ENCODE results near the gene STRN3.
"Not testable (repeated sequence)": the region's sequence is repeated elsewhere in the genome, so short reads cannot be mapped to it uniquely, and the experiment has no call there.

The STRN3 gene

GRCh38 chr14:31030469-31030868, 4.3 kb upstream of the STRN3 start:
- DNase-seq: no peak

GRCh38 chr14:31029016-31029970, 3.1 kb upstream of the STRN3 start:
- no peak for DNase-seq

- DNase-seq: no peak
Measured at GRCh38 chr14:31027847-31028246, 1.7 kb upstream of the STRN3 start.

- peak; percentile 95 for DNase-seq
Measured at GRCh38 chr14:31026450-31027235, 464 bp upstream of the STRN3 start.

GRCh38 chr14:31025367-31026076, 657 bp downstream of the STRN3 start, which contains the start of gene AP4S1:
Gene AP4S1, plus strand, starts transcription at chr14:31025649. Its CDS starts 40,548 bp downstream, at chr14:31066197.
- DNase-seq: peak; percentile 84

GRCh38 chr14:31024577-31025366, 1.4 kb downstream of the STRN3 start:
- DNase-seq: no peak

GRCh38 chr14:31024010-31024480, 2.1 kb downstream of the STRN3 start:
- no peak for DNase-seq

GRCh38 chr14:31022386-31022785, 3.8 kb downstream of the STRN3 start:
- DNase-seq: no peak

- no peak for DNase-seq
Measured at GRCh38 chr14:31021576-31021949, 4.6 kb downstream of the STRN3 start.

GRCh38 chr14:31020834-31021575, 5.2 kb downstream of the STRN3 start:
- no peak for DNase-seq

GRCh38 chr14:31018057-31018645, 8.0 kb downstream of the STRN3 start:
- DNase-seq: no peak

GRCh38 chr14:31013841-31014240, 12.3 kb downstream of the STRN3 start:
- no peak for DNase-seq

GRCh38 chr14:31010935-31011334, 15.2 kb downstream of the STRN3 start:
- DNase-seq: no peak

- DNase-seq: no peak
Measured at GRCh38 chr14:31009836-31010574, 16.2 kb downstream of the STRN3 start.

- no peak for DNase-seq
Measured at GRCh38 chr14:31006703-31007102, 19.5 kb downstream of the STRN3 start.

GRCh38 chr14:31004007-31004406, 22.2 kb downstream of the STRN3 start:
- not testable (repeated sequence) for DNase-seq

- no peak for DNase-seq
Measured at GRCh38 chr14:31003284-31003683, 22.9 kb downstream of the STRN3 start.

- DNase-seq: no peak
Measured at GRCh38 chr14:31001339-31001658, 24.9 kb downstream of the STRN3 start.

- DNase-seq: no peak
Measured at GRCh38 chr14:31000629-31001338, 25.4 kb downstream of the STRN3 start.

All from activated CD8-positive, alpha-beta memory T cell treated with anti-CD3 and anti-CD28 coated beads for 24 hours (primary cell).